Glutamatergic neuron (in vitro differentiated cells): ENCODE results near the gene PMEL. TPM values are rescaled to one million over a fixed set of nuclear protein-coding genes. Genes with fewer than 3 reads are reported as not detected.
A peak's percentile ranks its signal among the peaks of the same experiment; 100 is the strongest.

ENCODE experiments used
- DNase-seq: peaks from one replicate; pipeline ENCODE4 v3.0.0; 2022
- H3K27ac Mint-ChIP-seq: one replicate; pipeline ENCODE4 v1.8.0; 2020; ENCODE audit warnings: mild to moderate bottlenecking, mixed read lengths, inconsistent platforms; ENCODE audit not compliant: unreplicated experiment
- H3K27me3 Mint-ChIP-seq: one replicate; pipeline ENCODE4 v1.8.0; 2020; ENCODE audit warnings: mild to moderate bottlenecking, moderate library complexity, mixed read lengths, inconsistent platforms; ENCODE audit not compliant: unreplicated experiment
- H3K36me3 Mint-ChIP-seq: one replicate; pipeline ENCODE4 v1.8.0; 2020; ENCODE audit warnings: mild to moderate bottlenecking, mixed read lengths, inconsistent platforms; ENCODE audit not compliant: unreplicated experiment
- H3K4me1 Mint-ChIP-seq: one replicate; pipeline ENCODE4 v1.8.0; 2020; ENCODE audit warnings: mild to moderate bottlenecking, low read depth, mixed read lengths, inconsistent platforms; ENCODE audit not compliant: unreplicated experiment
- H3K4me3 Mint-ChIP-seq: one replicate; pipeline ENCODE4 v1.8.0; 2020; ENCODE audit warnings: mild to moderate bottlenecking, mixed read lengths, inconsistent platforms; ENCODE audit not compliant: unreplicated experiment
- H3K9me3 Mint-ChIP-seq: one replicate; pipeline ENCODE4 v1.8.0; 2020; ENCODE audit warnings: mild to moderate bottlenecking, moderate library complexity, mixed read lengths, inconsistent platforms; ENCODE audit not compliant: unreplicated experiment
- total RNA-seq: library from RNA; stranded (reverse); fragmentation: NEBNext Ultra II Directional; extraction: Animal tissue kit (Norgen Biotek cat#: 25700); gene quantifications from one replicate; pipeline ENCODE4 v1.2.1, GENCODE V29; 2021; ENCODE audit not compliant: unreplicated experiment
- TF ChIP-seq, protein P1 (sequence below): fragments of 200-600 bp; sonication (generic); IDR thresholded peaks from one replicate; pipeline ENCODE4 v1.5.0; 2021; ENCODE audit not compliant: partially characterized antibody, unreplicated experiment

PMEL gene
- total RNA-seq, 1 donor from 2014 or later = 851 TPM

DNA sequence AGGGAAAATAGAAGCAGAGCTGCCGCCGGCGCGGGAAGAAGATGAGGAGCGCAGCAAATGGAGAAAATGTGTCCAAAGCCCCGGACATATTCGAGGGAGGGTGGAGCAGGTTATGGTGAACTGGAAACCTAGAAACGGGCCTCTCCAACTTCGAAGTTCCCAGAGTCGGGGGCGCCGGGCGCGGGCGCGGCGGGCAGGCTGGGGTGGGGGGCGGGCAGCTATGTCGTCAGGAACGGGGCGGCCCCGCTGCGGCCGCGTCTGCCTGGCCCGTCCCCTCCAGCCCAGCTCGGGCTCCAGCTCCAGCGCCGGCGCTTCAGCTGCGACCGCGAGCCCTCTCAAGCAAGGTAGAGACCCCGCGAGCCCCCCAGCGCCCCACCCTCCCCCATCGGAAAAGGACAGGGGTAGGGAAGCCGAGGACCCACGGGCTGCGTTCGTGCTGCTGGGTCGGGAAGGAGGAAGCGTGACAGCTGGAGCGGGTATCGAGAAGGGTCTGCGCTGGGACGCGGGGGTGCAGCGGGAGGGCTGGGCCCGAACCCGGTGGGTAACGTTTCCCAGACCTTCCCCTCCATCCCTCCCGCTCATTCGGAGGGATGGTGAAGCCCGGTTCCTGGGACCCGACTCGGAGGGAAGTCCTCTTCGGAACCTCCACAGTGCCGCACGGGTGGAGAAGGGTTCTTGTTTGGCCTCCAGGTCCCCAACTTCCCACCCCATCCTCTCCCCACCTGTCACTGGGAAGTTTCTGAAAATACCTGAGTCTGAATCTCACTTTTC, 33.9 kb downstream of the PMEL start:
- H3K4me1 Mint-ChIP-seq = peaks cover 45% of the 10 kb centered on the region
- peak overlapping the region; percentile 94 for H3K4me3 Mint-ChIP-seq
- peaks cover 16% of the 10 kb centered on the region for H3K9me3 Mint-ChIP-seq
- H3K27me3 Mint-ChIP-seq = peaks cover 14% of the 10 kb centered on the region
- TF ChIP-seq, protein P1, sequence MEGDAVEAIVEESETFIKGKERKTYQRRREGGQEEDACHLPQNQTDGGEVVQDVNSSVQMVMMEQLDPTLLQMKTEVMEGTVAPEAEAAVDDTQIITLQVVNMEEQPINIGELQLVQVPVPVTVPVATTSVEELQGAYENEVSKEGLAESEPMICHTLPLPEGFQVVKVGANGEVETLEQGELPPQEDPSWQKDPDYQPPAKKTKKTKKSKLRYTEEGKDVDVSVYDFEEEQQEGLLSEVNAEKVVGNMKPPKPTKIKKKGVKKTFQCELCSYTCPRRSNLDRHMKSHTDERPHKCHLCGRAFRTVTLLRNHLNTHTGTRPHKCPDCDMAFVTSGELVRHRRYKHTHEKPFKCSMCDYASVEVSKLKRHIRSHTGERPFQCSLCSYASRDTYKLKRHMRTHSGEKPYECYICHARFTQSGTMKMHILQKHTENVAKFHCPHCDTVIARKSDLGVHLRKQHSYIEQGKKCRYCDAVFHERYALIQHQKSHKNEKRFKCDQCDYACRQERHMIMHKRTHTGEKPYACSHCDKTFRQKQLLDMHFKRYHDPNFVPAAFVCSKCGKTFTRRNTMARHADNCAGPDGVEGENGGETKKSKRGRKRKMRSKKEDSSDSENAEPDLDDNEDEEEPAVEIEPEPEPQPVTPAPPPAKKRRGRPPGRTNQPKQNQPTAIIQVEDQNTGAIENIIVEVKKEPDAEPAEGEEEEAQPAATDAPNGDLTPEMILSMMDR = no peak
- H3K27ac Mint-ChIP-seq = peak overlapping the region; percentile 80
- H3K36me3 Mint-ChIP-seq = no peaks in the 10 kb centered on the region
- DNase-seq = peak; percentile 67

DNA sequence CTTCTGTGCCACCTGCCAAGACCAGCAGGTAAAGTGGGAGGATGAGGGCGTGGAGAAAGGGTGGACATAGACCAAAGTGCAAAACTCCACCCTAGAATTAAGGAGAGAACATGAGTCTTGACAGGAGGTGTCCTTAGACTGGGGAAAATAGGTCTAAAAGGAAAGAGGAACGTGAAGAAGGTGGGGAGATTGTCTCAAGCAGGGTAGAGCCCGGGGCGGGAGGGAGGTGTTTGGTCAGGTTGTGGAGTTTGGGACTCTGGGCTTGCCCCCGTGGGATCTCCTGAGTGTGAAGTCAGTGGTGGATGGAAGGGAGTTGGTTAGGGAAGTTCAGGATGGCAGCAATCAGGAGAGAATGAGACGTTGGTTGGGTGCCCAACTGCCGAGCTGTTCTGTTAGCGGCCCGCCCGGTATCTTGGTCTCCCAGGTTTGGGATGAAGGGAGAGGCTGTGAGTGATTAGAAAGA, 34.5 kb downstream of the PMEL start:
- Mint-ChIP-seq H3K27me3 (peaks cover 14% of the 10 kb centered on the region), H3K4me3 (peak overlapping the region; percentile 94), H3K36me3 (no peaks in the 10 kb centered on the region), H3K9me3 (peaks cover 15% of the 10 kb centered on the region), H3K27ac (peak overlapping the region; percentile 80), H3K4me1 (peaks cover 39% of the 10 kb centered on the region)
- no peak for DNase-seq
- TF ChIP-seq, protein P1 = no peak

DNA sequence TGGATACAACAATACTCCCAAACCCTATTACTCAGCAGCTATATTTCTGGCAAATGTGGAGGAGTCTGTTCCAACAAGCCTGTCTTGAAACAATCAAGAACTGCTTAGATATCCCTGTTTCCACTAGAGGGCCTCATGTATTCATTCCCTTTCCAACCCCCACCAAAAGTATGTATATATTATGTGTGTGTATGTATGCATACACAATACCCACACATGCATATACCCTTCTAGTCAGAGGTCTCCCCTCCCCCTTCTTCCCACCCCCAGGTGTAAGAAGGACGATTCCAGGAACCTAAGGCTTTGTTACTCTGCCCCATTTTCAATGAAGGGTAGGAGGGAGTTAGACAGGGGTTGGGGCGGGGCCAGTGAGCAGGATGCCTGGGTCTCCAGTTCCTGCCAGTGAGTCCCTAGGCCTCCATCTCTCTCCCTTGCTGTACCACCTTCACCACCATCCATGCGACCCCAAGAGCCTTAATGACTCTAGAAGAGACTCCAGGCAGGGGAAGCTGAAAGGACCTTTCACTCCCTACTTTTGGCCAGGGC, 35.0 kb downstream of the PMEL start, which contains the start of gene DGKA:
DGKA (plus strand) TSS at position 392 of the 546 bp plus-strand sequence. CDS start 5,342 bp downstream, outside the sequence.
- no peaks in the 10 kb centered on the region for H3K36me3 Mint-ChIP-seq
- peaks cover 14% of the 10 kb centered on the region for H3K27me3 Mint-ChIP-seq
- TF ChIP-seq, protein P1 = peak; percentile 45
- peaks cover 15% of the 10 kb centered on the region for H3K9me3 Mint-ChIP-seq
- no peak for DNase-seq
- peaks cover 39% of the 10 kb centered on the region for H3K4me1 Mint-ChIP-seq
- peak within 1 kb of the TSS; percentile 80 for H3K27ac Mint-ChIP-seq
- peak within 1 kb of the TSS; percentile 94 for H3K4me3 Mint-ChIP-seq

DNA sequence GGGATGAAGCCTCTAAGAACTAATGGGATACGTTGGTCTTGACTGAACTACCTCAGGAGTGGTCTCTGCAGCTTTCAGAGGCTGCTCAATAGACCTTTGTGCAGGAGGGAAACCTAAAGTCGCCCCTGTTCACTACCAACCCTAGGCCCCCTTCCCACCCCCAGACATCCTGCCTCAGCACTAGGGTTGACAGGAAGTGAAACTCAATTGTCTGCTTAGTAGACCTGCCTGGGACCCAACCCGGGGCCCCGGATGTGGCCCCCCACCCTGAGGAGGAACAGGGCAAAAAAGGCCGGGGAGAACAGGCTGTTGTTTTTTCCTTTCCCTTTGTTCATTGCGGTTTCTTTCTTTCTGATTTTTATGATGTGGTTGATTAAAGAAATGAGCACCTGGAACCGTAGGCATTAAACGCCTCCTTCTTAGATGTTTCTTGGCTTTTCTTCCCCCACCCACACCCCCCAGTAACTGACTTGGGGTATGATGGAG, 36.5 kb downstream of the PMEL start:
- peaks cover 40% of the 10 kb centered on the region for H3K4me1 Mint-ChIP-seq
- no peak overlapping the region for H3K4me3 Mint-ChIP-seq
- peak overlapping the region; percentile 43 for H3K27ac Mint-ChIP-seq
- H3K36me3 Mint-ChIP-seq = no peaks in the 10 kb centered on the region
- no peak for DNase-seq
- TF ChIP-seq, protein P1 = no peak
- H3K9me3 Mint-ChIP-seq = peaks cover 15% of the 10 kb centered on the region
- H3K27me3 Mint-ChIP-seq = peaks cover 12% of the 10 kb centered on the region
